PC-9 (cell line): ENCODE results near the gene SMIM30. TPM values are rescaled to one million over a fixed set of nuclear protein-coding genes. Genes with fewer than 3 reads are reported as not detected.

Experiments
- BruUV-seq: library from RNA; stranded (reverse); fragments of 400-500 nt; replicated peaks from 2 replicates; lab custom pipeline; 2021; lab: Mats Ljungman, UMichigan
- CTCF ChIA-PET: fragments of 300-600 bp; sonication (Branson Sonifier 250); formaldehyde crosslinking; loops from one replicate; lab custom pipeline; 2022; ENCODE audit warnings: antibody characterized with exemption; lab: Charles Lee
- POLR2A ChIA-PET: fragments of 300-600 bp; sonication (Branson Sonifier 250); formaldehyde crosslinking; loops from one replicate; lab custom pipeline; 2022; ENCODE audit warnings: antibody characterized with exemption; ENCODE audit not compliant: unreplicated experiment; lab: Charles Lee
- DNase-seq, 2 experiments: peaks; one replicate each; pipeline versions ENCODE4 v3.0.0 to v3.0.0-alpha.2; 2015 to 2022; ENCODE audit warnings: mixed read lengths in 1 of 2
- H2AFZ ChIP-seq: fragments of 200-600 bp; sonication (generic); 2 replicates; pipeline ENCODE4 v1.8.1; 2017; ENCODE audit warnings: antibody characterized with exemption
- H3F3A ChIP-seq: fragments of 200-600 bp; sonication (generic); 2 replicates; pipeline ENCODE4 v1.8.1; 2017; ENCODE audit warnings: antibody characterized with exemption, mild to moderate bottlenecking, low read depth; ENCODE audit not compliant: insufficient read depth
- H3K27ac ChIP-seq: fragments of 200-600 bp; sonication (generic); 2 replicates; pipeline ENCODE4 v1.6.1; 2016; ENCODE audit warnings: mixed run types
- H3K27me3 ChIP-seq: fragments of 200-600 bp; sonication (generic); 2 replicates; pipeline ENCODE4 v1.6.1; 2016; ENCODE audit warnings: low read depth, mixed run types; ENCODE audit not compliant: insufficient read depth
- H3K36me3 ChIP-seq: fragments of 200-600 bp; sonication (generic); 2 replicates; pipeline ENCODE4 v1.6.1; 2016; ENCODE audit warnings: low read depth, mixed run types
- H3K4me1 ChIP-seq: fragments of 200-600 bp; sonication (generic); replicated peaks from 2 replicates; pipeline ENCODE4 v1.6.1; 2016; ENCODE audit warnings: mixed run types; ENCODE audit not compliant: insufficient read depth
- H3K4me2 ChIP-seq: fragments of 200-600 bp; sonication (generic); 2 replicates; pipeline ENCODE4 v1.6.1; 2017; ENCODE audit warnings: mixed run types
- H3K4me3 ChIP-seq: fragments of 200-600 bp; sonication (generic); 2 replicates; pipeline ENCODE4 v1.6.1; 2016; ENCODE audit warnings: mixed run types
- H3K79me2 ChIP-seq: fragments of 200-600 bp; sonication (generic); 2 replicates; pipeline ENCODE4 v1.6.1; 2017; ENCODE audit warnings: low read depth, mixed run types
- H3K9me2 ChIP-seq: fragments of 200-600 bp; sonication (generic); 2 replicates; pipeline ENCODE4 v1.8.1; 2017; ENCODE audit warnings: mild to moderate bottlenecking; ENCODE audit not compliant: insufficient read depth
- H3K9me3 ChIP-seq: fragments of 200-600 bp; sonication (generic); 2 replicates; pipeline ENCODE4 v1.8.1; 2016; ENCODE audit warnings: low read depth; ENCODE audit not compliant: insufficient read depth
- H4K20me1 ChIP-seq: fragments of 200-600 bp; sonication (generic); 2 replicates; pipeline ENCODE4 v1.8.1; 2017; ENCODE audit not compliant: insufficient read depth
- EZH2 ChIP-seq: fragments of 200-600 bp; sonication (generic); IDR thresholded peaks from 2 replicates; pipeline ENCODE4 v1.8.0; 2017; ENCODE audit warnings: antibody characterized with exemption, low read depth
- intact Hi-C: fragments of 100-400 bp; cut with micrococcal nuclease; formaldehyde crosslinking; loops from one replicate; pipeline ENCODE4 v1.10.0; 2022; ENCODE audit not compliant: unreplicated experiment
- total RNA-seq: library from RNA; stranded (reverse); gene quantifications from 2 replicates; pipeline ENCODE4 v1.2.3, GENCODE V29; 2021
- TF ChIP-seq, protein P1 (sequence below): fragments of 200-600 bp; sonication (generic); conservative IDR thresholded peaks from 2 replicates; pipeline ENCODE4 v1.6.1; 2017; ENCODE audit warnings: mixed run types, antibody characterized with exemption, mild to moderate bottlenecking, moderate library complexity

The SMIM30 gene
- total RNA-seq, 1 experiment from 2014 or later = 46.8 TPM

DNA sequence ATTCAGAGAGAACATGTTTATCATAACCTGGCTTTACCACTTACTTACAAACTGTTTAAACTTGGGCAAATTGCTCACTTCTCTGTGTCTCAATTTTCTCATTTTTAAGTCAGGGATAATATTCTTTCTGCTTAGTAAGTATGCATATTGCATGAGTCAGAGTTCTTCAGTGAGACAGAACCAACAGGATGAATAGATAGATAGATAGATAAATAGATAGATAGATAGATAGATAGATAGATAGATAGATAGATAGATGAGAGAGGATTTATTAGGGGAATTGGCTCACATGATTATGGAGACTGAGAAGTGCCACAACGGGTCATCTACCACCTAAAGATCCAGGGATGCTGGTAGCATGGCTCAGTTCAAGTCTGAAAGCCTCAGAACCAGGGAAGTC, 15.7 kb upstream of the SMIM30 start:
- Histone ChIP-seq H3K36me3 (no peaks in the 10 kb centered on the region), H3K27ac (no peak overlapping the region), H3K79me2 (no peaks in the 10 kb centered on the region), H3F3A (no peaks in the 10 kb centered on the region), H3K4me1 (no peaks in the 10 kb centered on the region), H3K4me3 (no peak overlapping the region), H3K9me2 (no peaks in the 10 kb centered on the region), H3K9me3 (no peaks in the 10 kb centered on the region), H3K4me2 (no peak overlapping the region), H2AFZ (no peak overlapping the region), H4K20me1 (no peaks in the 10 kb centered on the region), H3K27me3 (no peaks in the 10 kb centered on the region)
- BruUV-seq = no TSS peak
- ChIA-PET CTCF (no interaction called here), POLR2A (no interaction called here)
- DNase-seq = no peak
- intact Hi-C loops = no loop called here
- TF ChIP-seq, protein P1, sequence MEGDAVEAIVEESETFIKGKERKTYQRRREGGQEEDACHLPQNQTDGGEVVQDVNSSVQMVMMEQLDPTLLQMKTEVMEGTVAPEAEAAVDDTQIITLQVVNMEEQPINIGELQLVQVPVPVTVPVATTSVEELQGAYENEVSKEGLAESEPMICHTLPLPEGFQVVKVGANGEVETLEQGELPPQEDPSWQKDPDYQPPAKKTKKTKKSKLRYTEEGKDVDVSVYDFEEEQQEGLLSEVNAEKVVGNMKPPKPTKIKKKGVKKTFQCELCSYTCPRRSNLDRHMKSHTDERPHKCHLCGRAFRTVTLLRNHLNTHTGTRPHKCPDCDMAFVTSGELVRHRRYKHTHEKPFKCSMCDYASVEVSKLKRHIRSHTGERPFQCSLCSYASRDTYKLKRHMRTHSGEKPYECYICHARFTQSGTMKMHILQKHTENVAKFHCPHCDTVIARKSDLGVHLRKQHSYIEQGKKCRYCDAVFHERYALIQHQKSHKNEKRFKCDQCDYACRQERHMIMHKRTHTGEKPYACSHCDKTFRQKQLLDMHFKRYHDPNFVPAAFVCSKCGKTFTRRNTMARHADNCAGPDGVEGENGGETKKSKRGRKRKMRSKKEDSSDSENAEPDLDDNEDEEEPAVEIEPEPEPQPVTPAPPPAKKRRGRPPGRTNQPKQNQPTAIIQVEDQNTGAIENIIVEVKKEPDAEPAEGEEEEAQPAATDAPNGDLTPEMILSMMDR = no peak
- no peak for TF ChIP-seq EZH2

DNA sequence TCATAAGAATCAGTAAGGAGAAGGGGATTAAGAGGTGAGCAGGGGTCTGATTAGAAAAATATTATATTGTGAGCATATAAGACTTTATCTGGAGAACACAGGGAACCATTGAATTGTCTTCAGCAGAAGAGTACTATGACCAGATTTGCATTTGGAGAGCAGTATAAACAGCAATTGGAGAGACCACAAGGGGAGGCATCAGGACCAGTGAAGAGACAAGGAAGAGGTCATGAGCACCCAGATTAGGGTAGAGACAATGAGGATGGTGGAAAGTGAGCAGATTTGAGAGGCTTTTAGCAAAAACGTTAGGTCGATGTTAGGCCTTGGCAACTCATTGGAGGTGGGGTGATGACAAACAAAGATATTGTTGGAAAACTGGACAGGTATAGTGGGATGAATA, 13.0 kb upstream of the SMIM30 start:
- H3K79me2 ChIP-seq = no peaks in the 10 kb centered on the region
- H3K4me3 ChIP-seq = no peak overlapping the region
- no peaks in the 10 kb centered on the region for H3K27me3 ChIP-seq
- POLR2A ChIA-PET = interaction anchor here (0.6 kb wide), 1 partner anchor 488 kb away, joined by 9 read pairs; no protein-coding TSS in a partner anchor
- H3K4me1 ChIP-seq = no peaks in the 10 kb centered on the region
- intact Hi-C loops = no loop called here
- no peaks in the 10 kb centered on the region for H3K36me3 ChIP-seq
- no TSS peak for BruUV-seq
- H3K4me2 ChIP-seq = no peak overlapping the region
- H4K20me1 ChIP-seq = no peaks in the 10 kb centered on the region
- CTCF ChIA-PET = no interaction called here
- H2AFZ ChIP-seq = no peak overlapping the region
- no peak for DNase-seq
- H3K27ac ChIP-seq = no peak overlapping the region
- TF ChIP-seq, protein P1 = no peak
- TF ChIP-seq EZH2 = no peak
- no peaks in the 10 kb centered on the region for H3K9me2 ChIP-seq
- H3F3A ChIP-seq = no peaks in the 10 kb centered on the region
- no peaks in the 10 kb centered on the region for H3K9me3 ChIP-seq

DNA sequence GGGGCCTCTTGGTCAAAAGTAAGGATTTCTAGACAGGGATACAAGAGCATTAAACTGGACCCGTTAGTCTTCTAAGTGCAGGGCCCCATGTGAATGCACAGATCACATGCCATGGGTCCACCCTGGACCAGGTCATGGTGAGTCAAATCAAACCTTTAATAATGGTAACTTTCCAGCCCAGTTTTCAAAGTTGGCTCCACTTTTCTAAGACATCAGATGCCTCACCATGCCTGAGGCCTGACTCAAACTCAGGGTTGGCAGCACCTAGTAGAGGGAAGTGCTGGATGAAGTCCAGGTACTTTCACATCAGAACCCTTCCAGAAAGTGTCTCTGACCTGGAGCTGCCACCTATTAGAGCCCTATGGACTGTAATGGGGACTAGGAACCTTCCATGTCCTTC, 9.7 kb upstream of the SMIM30 start:
- Histone ChIP-seq H2AFZ (no peak overlapping the region), H3K4me1 (no peaks in the 10 kb centered on the region), H3K9me2 (no peaks in the 10 kb centered on the region), H3K27ac (no peak overlapping the region), H3K27me3 (no peaks in the 10 kb centered on the region), H3K36me3 (no peaks in the 10 kb centered on the region), H3K4me3 (no peak overlapping the region), H3K4me2 (no peak overlapping the region), H3K9me3 (no peaks in the 10 kb centered on the region), H4K20me1 (no peaks in the 10 kb centered on the region), H3K79me2 (no peaks in the 10 kb centered on the region), H3F3A (no peaks in the 10 kb centered on the region)
- TF ChIP-seq EZH2 = no peak
- TF ChIP-seq, protein P1 = no peak
- ChIA-PET CTCF (no interaction called here), POLR2A (no interaction called here)
- no peak for DNase-seq
- intact Hi-C loops = no loop called here
- no TSS peak for BruUV-seq
